Measurements from ENCODE around the gene TDRKH.

The TDRKH gene

DNA sequence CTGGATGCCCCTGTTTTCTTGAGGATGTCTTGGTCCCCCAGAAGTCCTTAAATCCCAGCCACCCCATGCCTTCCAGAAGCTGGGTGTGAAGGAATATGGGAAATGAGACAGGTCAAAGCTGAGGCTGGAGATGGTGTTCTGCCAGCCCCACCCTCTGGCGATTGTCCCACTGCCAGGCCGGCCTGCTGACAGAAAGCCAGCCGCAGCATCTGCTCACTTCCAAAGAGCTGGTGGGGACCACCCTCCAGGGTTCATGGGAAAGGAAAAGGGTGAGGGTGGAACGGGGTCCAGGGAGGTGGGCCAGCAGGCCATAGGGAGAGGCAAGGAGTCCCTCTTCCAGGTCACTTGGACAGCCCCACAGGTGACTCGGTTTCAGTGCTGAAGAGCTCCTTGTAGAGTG lies 16.8 kb upstream of the TDRKH start:
- H2AFZ ChIP-seq (ENCODE audit: low read length) = no peak overlapping the region
- no peak overlapping the region for H3K4me2 ChIP-seq (ENCODE audit: low read depth, low read length, poor library complexity, severe bottlenecking)
- H3F3A ChIP-seq (ENCODE audit: low read depth) = no peaks in the 10 kb centered on the region
- H3K9me2 ChIP-seq (replicated peaks; ENCODE audit: low read depth, low read length) = no peaks in the 10 kb centered on the region
- H3K4me1 ChIP-seq (ENCODE audit: insufficient read depth, low read length, poor library complexity, severe bottlenecking) = no peaks in the 10 kb centered on the region
- no peaks in the 10 kb centered on the region for H4K20me1 ChIP-seq (ENCODE audit: insufficient read depth, low read length, poor library complexity, severe bottlenecking)
- H3K4me3 ChIP-seq (ENCODE audit: low read length, poor library complexity, severe bottlenecking) = no peak overlapping the region
- TF ChIP-seq CTCF (conservative IDR thresholded peaks at IDR 0.05; ENCODE audit: low read length) = no peak
- TF ChIP-seq EZH2phosphoT487 (IDR thresholded peaks at IDR 0.05; ENCODE audit: borderline replicate concordance) = no peak
- H3K36me3 ChIP-seq (ENCODE audit: insufficient read depth, low read length) = no peaks in the 10 kb centered on the region
- H3K79me2 ChIP-seq (ENCODE audit: insufficient read depth, low read length) = no peaks in the 10 kb centered on the region
- H3K27me3 ChIP-seq (ENCODE audit: insufficient read depth, low read length, poor library complexity, severe bottlenecking) = no peaks in the 10 kb centered on the region
- no peak overlapping the region for H3K9ac ChIP-seq (ENCODE audit: low read depth, low read length, poor library complexity, severe bottlenecking)
- no peaks in the 10 kb centered on the region for H3K9me3 ChIP-seq (ENCODE audit: insufficient read depth, low read depth, low read length)

DNA sequence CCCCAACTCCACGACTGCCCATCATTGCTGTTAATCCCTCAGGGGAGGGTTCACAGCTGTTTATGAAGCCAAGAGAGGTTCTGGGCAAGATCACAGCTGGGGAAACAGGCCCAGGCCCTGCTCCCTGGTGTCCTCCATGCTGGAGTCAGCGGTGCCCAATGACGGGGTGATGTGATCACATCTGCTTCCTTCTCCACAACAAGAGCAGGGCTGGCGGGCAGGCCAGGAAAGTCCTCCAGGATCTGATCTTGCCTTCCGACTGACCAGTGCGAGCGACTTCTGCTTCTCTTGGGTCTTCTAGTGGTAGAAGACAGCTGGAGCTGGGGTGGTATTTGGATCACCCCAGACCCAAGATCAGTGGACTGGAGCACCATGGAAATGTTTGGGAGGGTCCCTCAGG lies 15.9 kb upstream of the TDRKH start:
- Histone ChIP-seq H4K20me1 (ENCODE audit: insufficient read depth, low read length, poor library complexity, severe bottlenecking) (no peaks in the 10 kb centered on the region), H3K9ac (ENCODE audit: low read depth, low read length, poor library complexity, severe bottlenecking) (no peak overlapping the region), H3K36me3 (ENCODE audit: insufficient read depth, low read length) (no peaks in the 10 kb centered on the region), H3K79me2 (ENCODE audit: insufficient read depth, low read length) (no peaks in the 10 kb centered on the region), H2AFZ (ENCODE audit: low read length) (no peak overlapping the region), H3K9me3 (ENCODE audit: insufficient read depth, low read depth, low read length) (no peaks in the 10 kb centered on the region), H3K4me3 (ENCODE audit: low read length, poor library complexity, severe bottlenecking) (no peak overlapping the region), H3K27me3 (ENCODE audit: insufficient read depth, low read length, poor library complexity, severe bottlenecking) (no peaks in the 10 kb centered on the region), H3K9me2 (replicated peaks; ENCODE audit: low read depth, low read length) (no peaks in the 10 kb centered on the region), H3F3A (ENCODE audit: low read depth) (no peaks in the 10 kb centered on the region), H3K4me2 (ENCODE audit: low read depth, low read length, poor library complexity, severe bottlenecking) (no peak overlapping the region), H3K4me1 (ENCODE audit: insufficient read depth, low read length, poor library complexity, severe bottlenecking) (no peaks in the 10 kb centered on the region)
- TF ChIP-seq CTCF (conservative IDR thresholded peaks at IDR 0.05; ENCODE audit: low read length) (no peak), EZH2phosphoT487 (IDR thresholded peaks at IDR 0.05; ENCODE audit: borderline replicate concordance) (no peak)

DNA sequence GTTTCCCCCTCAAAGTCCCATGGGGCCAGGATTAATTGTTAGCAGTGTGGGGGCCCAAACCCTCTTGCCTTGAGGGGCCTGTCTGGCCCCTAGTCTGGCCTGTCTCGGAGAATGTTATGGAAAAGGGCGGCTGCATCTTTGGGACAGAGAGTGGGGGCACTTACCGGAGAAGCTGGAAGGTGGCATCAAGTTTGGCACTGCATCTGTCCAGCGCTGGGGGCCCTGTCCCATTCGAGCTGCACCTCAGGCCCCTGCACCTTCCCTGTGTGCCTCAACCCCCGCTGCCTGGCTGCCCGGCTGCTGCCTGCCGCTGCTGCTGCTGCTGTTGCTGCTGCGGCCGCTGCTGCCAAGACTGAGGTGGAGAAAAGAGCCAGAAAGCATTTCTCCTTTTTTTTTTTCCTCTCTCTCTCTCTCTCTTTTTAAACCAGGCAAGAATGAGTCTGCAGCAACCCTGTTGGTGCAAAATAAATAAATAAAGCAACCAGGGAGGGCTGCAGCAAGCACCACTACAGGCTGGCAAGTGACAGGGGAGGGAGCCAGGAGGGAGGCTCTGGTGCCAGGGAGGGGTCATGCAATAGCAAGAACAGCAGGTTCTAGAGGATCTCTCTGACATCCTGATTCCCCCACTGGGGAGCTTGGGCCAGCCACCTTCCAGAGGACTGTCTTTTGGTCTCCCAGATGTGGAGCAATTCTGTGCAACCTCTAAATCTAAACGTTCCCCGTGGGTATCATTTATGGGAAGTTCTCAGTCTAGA lies 14.9 kb upstream of the TDRKH start, which contains the start of gene LINGO4:
Gene LINGO4 (minus strand): TSS at position 354 of the 755 bp plus-strand sequence. CDS start 2,715 bp downstream, outside the sequence.
- Histone ChIP-seq H3K79me2 (ENCODE audit: insufficient read depth, low read length) (no peaks in the 10 kb centered on the region), H3K27me3 (ENCODE audit: insufficient read depth, low read length, poor library complexity, severe bottlenecking) (no peaks in the 10 kb centered on the region), H4K20me1 (ENCODE audit: insufficient read depth, low read length, poor library complexity, severe bottlenecking) (no peaks in the 10 kb centered on the region), H3K4me3 (ENCODE audit: low read length, poor library complexity, severe bottlenecking) (no peak within 1 kb of the TSS), H3K9me2 (replicated peaks; ENCODE audit: low read depth, low read length) (no peaks in the 10 kb centered on the region), H2AFZ (ENCODE audit: low read length) (no peak within 1 kb of the TSS), H3K9ac (ENCODE audit: low read depth, low read length, poor library complexity, severe bottlenecking) (no peak within 1 kb of the TSS), H3F3A (ENCODE audit: low read depth) (no peaks in the 10 kb centered on the region), H3K4me2 (ENCODE audit: low read depth, low read length, poor library complexity, severe bottlenecking) (no peak within 1 kb of the TSS), H3K36me3 (ENCODE audit: insufficient read depth, low read length) (no peaks in the 10 kb centered on the region), H3K4me1 (ENCODE audit: insufficient read depth, low read length, poor library complexity, severe bottlenecking) (no peaks in the 10 kb centered on the region), H3K9me3 (ENCODE audit: insufficient read depth, low read depth, low read length) (no peaks in the 10 kb centered on the region)
- TF ChIP-seq CTCF (conservative IDR thresholded peaks at IDR 0.05; ENCODE audit: low read length) (no peak), EZH2phosphoT487 (IDR thresholded peaks at IDR 0.05; ENCODE audit: borderline replicate concordance) (no peak)

All from Loucy (cell line).